ENCODE measurements around the gene RCCD1. TPM values are rescaled to one million over a fixed set of nuclear protein-coding genes. Genes with fewer than 3 reads are reported as not detected.
"Not testable (repeated sequence)": the region's sequence is repeated elsewhere in the genome, so short reads cannot be mapped to it uniquely, and the experiment has no call there.

Gene RCCD1
- total RNA-seq, 1 experiment from 2014 or later = 28.8 TPM

DNA sequence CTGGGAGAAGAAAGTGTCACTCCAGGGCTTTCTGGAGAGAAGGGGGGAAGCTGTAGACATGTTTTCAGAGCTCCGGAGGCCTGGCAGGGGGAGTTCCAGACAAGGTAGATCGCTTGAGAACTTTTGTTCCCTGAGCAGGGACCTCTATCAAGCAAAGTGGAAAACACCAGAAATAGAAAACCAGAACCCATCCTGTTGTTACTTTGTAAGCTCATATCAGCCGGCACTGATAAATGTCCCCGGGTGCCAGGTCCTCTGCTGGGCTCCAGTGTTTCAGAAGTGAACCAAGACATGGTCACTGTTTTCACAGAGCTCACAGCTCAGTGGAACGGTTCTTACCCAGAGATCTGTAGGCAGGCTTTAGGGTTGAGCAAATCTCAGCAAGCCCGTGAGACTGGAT lies 35.8 kb upstream of the RCCD1 start:
- Histone ChIP-seq H3K4me1 (ENCODE audit: insufficient read depth, low read length, poor library complexity, severe bottlenecking) (no peaks in the 10 kb centered on the region), H3K36me3 (ENCODE audit: insufficient read depth, low read length, poor library complexity, severe bottlenecking) (peaks cover 58% of the 10 kb centered on the region), H3K9me3 (ENCODE audit: low read depth, low read length, poor library complexity, severe bottlenecking) (no peaks in the 10 kb centered on the region), H3K27me3 (replicated peaks; ENCODE audit: insufficient read depth, low read depth, low read length, poor library complexity) (no peaks in the 10 kb centered on the region), H3K4me3 (ENCODE audit: low read depth, low read length, poor library complexity, severe bottlenecking) (no peak overlapping the region), H3K27ac (ENCODE audit: low read depth, low read length, poor library complexity, severe bottlenecking) (no peak overlapping the region)
- BruUV-seq (replicated peaks) = no TSS peak
- CTCF ChIA-PET = no interaction called here
- DNase-seq (ENCODE audit: low spot score) = no peak
- POLR2A ChIA-PET (ENCODE audit: low non-redundant PET) = no interaction called here
- intact Hi-C loops (cut with micrococcal nuclease; ENCODE audit: unreplicated experiment) = no loop called here
- TF ChIP-seq EZH2 (IDR thresholded peaks at IDR 0.05; ENCODE audit: borderline replicate concordance, low read depth, low read length, poor library complexity, severe bottlenecking) = no peak
- TF ChIP-seq, protein P1, sequence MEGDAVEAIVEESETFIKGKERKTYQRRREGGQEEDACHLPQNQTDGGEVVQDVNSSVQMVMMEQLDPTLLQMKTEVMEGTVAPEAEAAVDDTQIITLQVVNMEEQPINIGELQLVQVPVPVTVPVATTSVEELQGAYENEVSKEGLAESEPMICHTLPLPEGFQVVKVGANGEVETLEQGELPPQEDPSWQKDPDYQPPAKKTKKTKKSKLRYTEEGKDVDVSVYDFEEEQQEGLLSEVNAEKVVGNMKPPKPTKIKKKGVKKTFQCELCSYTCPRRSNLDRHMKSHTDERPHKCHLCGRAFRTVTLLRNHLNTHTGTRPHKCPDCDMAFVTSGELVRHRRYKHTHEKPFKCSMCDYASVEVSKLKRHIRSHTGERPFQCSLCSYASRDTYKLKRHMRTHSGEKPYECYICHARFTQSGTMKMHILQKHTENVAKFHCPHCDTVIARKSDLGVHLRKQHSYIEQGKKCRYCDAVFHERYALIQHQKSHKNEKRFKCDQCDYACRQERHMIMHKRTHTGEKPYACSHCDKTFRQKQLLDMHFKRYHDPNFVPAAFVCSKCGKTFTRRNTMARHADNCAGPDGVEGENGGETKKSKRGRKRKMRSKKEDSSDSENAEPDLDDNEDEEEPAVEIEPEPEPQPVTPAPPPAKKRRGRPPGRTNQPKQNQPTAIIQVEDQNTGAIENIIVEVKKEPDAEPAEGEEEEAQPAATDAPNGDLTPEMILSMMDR (conservative IDR thresholded peaks at IDR 0.05; ENCODE audit: low read depth, low read length) = no peak

DNA sequence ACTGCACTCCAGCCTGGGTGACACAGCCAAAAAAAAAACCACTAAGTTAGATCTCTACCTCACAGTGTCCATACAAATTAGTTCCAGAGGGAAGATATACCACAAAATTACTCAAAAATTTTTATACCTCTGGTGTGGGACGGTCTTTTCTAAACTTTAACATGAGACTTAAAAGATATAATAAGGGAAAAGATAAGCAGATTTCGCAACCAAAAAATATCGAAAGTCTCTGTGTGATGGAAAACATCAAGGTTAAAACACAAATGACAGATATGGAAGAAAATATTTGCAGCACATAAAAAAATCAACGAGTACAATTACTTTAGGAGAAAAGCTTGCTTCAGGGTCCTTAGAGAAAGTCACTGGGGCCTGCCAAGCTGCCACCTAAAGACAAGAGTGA lies 32.8 kb upstream of the RCCD1 start:
- Histone ChIP-seq H3K4me3 (ENCODE audit: low read depth, low read length, poor library complexity, severe bottlenecking) (no peak overlapping the region), H3K9me3 (ENCODE audit: low read depth, low read length, poor library complexity, severe bottlenecking) (no peaks in the 10 kb centered on the region), H3K36me3 (ENCODE audit: insufficient read depth, low read length, poor library complexity, severe bottlenecking) (peaks cover 35% of the 10 kb centered on the region), H3K27ac (ENCODE audit: low read depth, low read length, poor library complexity, severe bottlenecking) (no peak overlapping the region), H3K4me1 (ENCODE audit: insufficient read depth, low read length, poor library complexity, severe bottlenecking) (no peaks in the 10 kb centered on the region), H3K27me3 (replicated peaks; ENCODE audit: insufficient read depth, low read depth, low read length, poor library complexity) (no peaks in the 10 kb centered on the region)
- CTCF ChIA-PET = no interaction called here
- intact Hi-C loops (cut with micrococcal nuclease; ENCODE audit: unreplicated experiment) = no loop called here
- TF ChIP-seq, protein P1 (conservative IDR thresholded peaks at IDR 0.05; ENCODE audit: low read depth, low read length) = no peak
- no peak for TF ChIP-seq EZH2 (IDR thresholded peaks at IDR 0.05; ENCODE audit: borderline replicate concordance, low read depth, low read length, poor library complexity, severe bottlenecking)
- BruUV-seq (replicated peaks) = no TSS peak
- POLR2A ChIA-PET (ENCODE audit: low non-redundant PET) = no interaction called here
- DNase-seq (ENCODE audit: low spot score) = no peak

DNA sequence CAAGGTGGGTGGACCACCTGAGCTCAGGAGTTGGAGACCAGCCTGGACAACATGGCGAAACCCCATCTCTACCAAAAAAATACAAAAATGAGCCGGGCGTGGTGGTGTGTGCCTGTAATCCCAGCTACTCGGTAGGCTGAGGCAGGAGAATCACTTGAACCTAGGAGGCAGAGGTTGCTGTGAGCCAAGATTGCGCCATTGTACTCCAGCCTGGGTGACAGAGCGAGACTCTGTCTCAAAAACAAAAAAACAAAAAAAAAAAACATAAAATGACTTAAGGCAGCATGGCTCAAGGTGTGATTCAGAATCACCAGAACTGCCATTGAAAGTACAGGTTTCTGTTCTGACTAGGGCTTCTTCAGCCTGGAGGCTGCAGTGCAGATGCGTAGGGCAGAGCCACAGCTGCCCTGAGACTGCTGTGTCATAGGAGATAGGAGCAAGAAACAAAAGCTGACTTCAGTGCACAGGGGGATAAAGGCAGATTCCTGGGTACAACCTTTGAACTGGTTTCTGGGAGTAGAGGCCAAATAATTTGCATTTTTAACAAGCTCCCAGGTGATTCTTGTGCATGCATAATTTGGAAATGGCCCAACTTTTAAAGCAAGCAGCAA lies 31.9 kb upstream of the RCCD1 start:
- H3K4me1 ChIP-seq (ENCODE audit: insufficient read depth, low read length, poor library complexity, severe bottlenecking); H3K27ac ChIP-seq (ENCODE audit: low read depth, low read length, poor library complexity, severe bottlenecking); DNase-seq (ENCODE audit: low spot score); BruUV-seq (replicated peaks); H3K9me3 ChIP-seq (ENCODE audit: low read depth, low read length, poor library complexity, severe bottlenecking); H3K27me3 ChIP-seq (replicated peaks; ENCODE audit: insufficient read depth, low read depth, low read length, poor library complexity); H3K4me3 ChIP-seq (ENCODE audit: low read depth, low read length, poor library complexity, severe bottlenecking); intact Hi-C loops (cut with micrococcal nuclease; ENCODE audit: unreplicated experiment); CTCF ChIA-PET: not testable (repeated sequence)
- POLR2A ChIA-PET (ENCODE audit: low non-redundant PET) = interaction anchor here (0.7 kb wide), 1 partner anchor 280 kb away, joined by 5 read pairs; no protein-coding TSS in a partner anchor
- H3K36me3 ChIP-seq (ENCODE audit: insufficient read depth, low read length, poor library complexity, severe bottlenecking) = peaks cover 33% of the 10 kb centered on the region

DNA sequence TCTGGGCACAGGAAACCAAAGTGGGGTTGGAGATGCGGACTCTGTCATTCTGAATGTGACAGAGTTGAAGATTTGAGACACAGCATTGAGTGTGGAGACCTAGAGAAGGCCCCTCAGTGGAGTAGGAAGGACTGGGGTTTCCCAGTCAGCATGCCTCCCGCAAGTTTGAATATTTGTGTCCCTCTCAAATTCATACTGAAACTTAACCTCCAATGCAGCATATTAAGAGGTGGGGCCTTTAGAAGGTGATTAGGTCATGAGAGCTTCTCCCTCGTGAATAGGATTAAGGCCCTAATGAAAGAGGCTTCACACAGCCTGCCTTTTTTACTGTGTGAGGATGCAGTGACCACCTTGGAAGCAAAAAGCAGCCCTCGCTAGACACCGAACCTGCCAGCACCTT lies 30.3 kb upstream of the RCCD1 start:
- H3K27ac ChIP-seq (ENCODE audit: low read depth, low read length, poor library complexity, severe bottlenecking) = no peak overlapping the region
- POLR2A ChIA-PET (ENCODE audit: low non-redundant PET) = no interaction called here
- DNase-seq (ENCODE audit: low spot score) = no peak
- H3K4me3 ChIP-seq (ENCODE audit: low read depth, low read length, poor library complexity, severe bottlenecking) = no peak overlapping the region
- H3K4me1 ChIP-seq (ENCODE audit: insufficient read depth, low read length, poor library complexity, severe bottlenecking) = peaks cover 3% of the 10 kb centered on the region
- CTCF ChIA-PET = no interaction called here
- no peak for TF ChIP-seq EZH2 (IDR thresholded peaks at IDR 0.05; ENCODE audit: borderline replicate concordance, low read depth, low read length, poor library complexity, severe bottlenecking)
- TF ChIP-seq, protein P1 (conservative IDR thresholded peaks at IDR 0.05; ENCODE audit: low read depth, low read length) = no peak
- no peaks in the 10 kb centered on the region for H3K27me3 ChIP-seq (replicated peaks; ENCODE audit: insufficient read depth, low read depth, low read length, poor library complexity)
- H3K9me3 ChIP-seq (ENCODE audit: low read depth, low read length, poor library complexity, severe bottlenecking) = no peaks in the 10 kb centered on the region
- intact Hi-C loops (cut with micrococcal nuclease; ENCODE audit: unreplicated experiment) = no loop called here
- no TSS peak for BruUV-seq (replicated peaks)
- peaks cover 22% of the 10 kb centered on the region for H3K36me3 ChIP-seq (ENCODE audit: insufficient read depth, low read length, poor library complexity, severe bottlenecking)

DNA sequence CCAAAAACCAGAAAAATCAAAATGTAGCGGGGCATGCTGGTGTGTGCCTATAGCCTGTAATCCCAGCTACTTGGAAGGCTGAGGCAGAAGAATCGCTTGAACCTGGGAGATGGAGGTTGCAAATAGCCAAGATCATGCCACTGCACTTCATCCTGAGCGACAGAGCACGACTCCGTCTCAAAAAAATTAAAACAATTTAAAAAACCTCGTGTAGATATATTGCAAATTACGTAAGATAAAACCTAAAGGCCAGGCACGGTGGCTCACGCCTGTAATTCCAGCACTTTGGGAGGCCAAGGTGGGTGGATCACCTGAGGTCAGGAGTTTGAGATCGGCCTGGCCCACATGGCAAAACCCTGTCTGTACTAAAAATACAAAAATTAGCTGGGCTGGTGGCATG lies 27.9 kb upstream of the RCCD1 start:
- intact Hi-C loops (cut with micrococcal nuclease; ENCODE audit: unreplicated experiment); H3K27me3 ChIP-seq (replicated peaks; ENCODE audit: insufficient read depth, low read depth, low read length, poor library complexity); DNase-seq (ENCODE audit: low spot score); H3K9me3 ChIP-seq (ENCODE audit: low read depth, low read length, poor library complexity, severe bottlenecking); H3K4me3 ChIP-seq (ENCODE audit: low read depth, low read length, poor library complexity, severe bottlenecking); BruUV-seq (replicated peaks); H3K36me3 ChIP-seq (ENCODE audit: insufficient read depth, low read length, poor library complexity, severe bottlenecking); POLR2A ChIA-PET (ENCODE audit: low non-redundant PET); H3K27ac ChIP-seq (ENCODE audit: low read depth, low read length, poor library complexity, severe bottlenecking); CTCF ChIA-PET: not testable (repeated sequence)
- peaks cover 12% of the 10 kb centered on the region for H3K4me1 ChIP-seq (ENCODE audit: insufficient read depth, low read length, poor library complexity, severe bottlenecking)

Data from A673 (cell line).